Heart left ventricle (tissue), 16 donors: ENCODE results near the gene TBC1D8B. TPM values are rescaled to one million over a fixed set of nuclear protein-coding genes. Genes with fewer than 3 reads are reported as not detected.
A peak's percentile ranks its signal among the peaks of the same experiment; 100 is the strongest.

Source experiments
- ATAC-seq, 4 donors: fragments of 200-7000 bp; cut with Tn5 transposase; one replicate each; pipeline ENCODE4 v1.9.1; 2020 to 2022; ENCODE audit warnings: moderate library complexity in 4 of 4, mild to moderate bottlenecking in 3 of 4, moderate number of reproducible peaks in 1 of 4
- DNase-seq, 5 donors: peaks; one replicate each; pipeline ENCODE4 v3.0.0-alpha.2; 2020
- H3K27ac ChIP-seq, 12 donors: fragments of 200-600 bp; sonication (generic) in 4 of 12; one replicate each; pipeline versions ENCODE4 v1.5.0 to v1.8.0; 2016 to 2022; ENCODE audit warnings: mild to moderate bottlenecking in 2 of 12
- H3K27me3 ChIP-seq, 9 donors: fragments of 200-600 bp; sonication (generic) in 2 of 9; one replicate each; pipeline versions ENCODE4 v1.5.1 to v1.8.0; 2016 to 2022; ENCODE audit warnings: mild to moderate bottlenecking in 3 of 9
- H3K36me3 ChIP-seq, 9 donors: fragments of 200-600 bp; sonication (generic) in 2 of 9; one replicate each; pipeline versions ENCODE4 v1.5.0 to v1.8.0; 2018 to 2022; ENCODE audit warnings: mild to moderate bottlenecking in 2 of 9
- H3K4me1 ChIP-seq, 12 donors: fragments of 200-600 bp; sonication (generic) in 4 of 12; one replicate each; pipeline versions ENCODE4 v1.5.0 to v1.8.0; 2016 to 2022; ENCODE audit warnings: mild to moderate bottlenecking in 3 of 12
- H3K4me3 ChIP-seq, 12 donors: fragments of 200-600 bp; sonication (generic) in 4 of 12; one replicate each; pipeline versions ENCODE4 v1.5.0 to v1.8.0; 2017 to 2022; ENCODE audit warnings: mild to moderate bottlenecking in 9 of 12, moderate library complexity in 4 of 12
- H3K9me3 ChIP-seq, 12 donors: fragments of 200-600 bp; sonication (generic) in 4 of 12; one replicate each; pipeline versions ENCODE4 v1.5.0 to v1.8.0; 2016 to 2022; ENCODE audit warnings: mild to moderate bottlenecking in 1 of 12
- CTCF ChIP-seq, 12 donors: fragments of 200-600 bp; sonication (generic) in 4 of 12; IDR thresholded peaks; one replicate each; pipeline versions ENCODE4 v1.5.0 to v1.8.0; 2018 to 2022; ENCODE audit warnings: antibody characterized with exemption in 12 of 12, mild to moderate bottlenecking in 5 of 12
- POLR2A ChIP-seq, 2 donors: fragments of 450-650 bp; IDR thresholded peaks; one replicate each; pipeline ENCODE4 v1.6.1; 2017; ENCODE audit warnings: antibody characterized with exemption in 2 of 2, mild to moderate bottlenecking in 2 of 2, moderate library complexity in 2 of 2
- WGBS, 4 donors: extraction: QIAGEN DNeasy Blood & Tissue Kit in 2 of 4; methylation state at CpG; one replicate each; pipeline versions ENCODE4 v1.1.5 to v1.1.7; 2013 to 2018; 5-methylcytosine and 5-hydroxymethylcytosine counted together
- intact Hi-C, 10 donors: fragments of 100-400 bp; cut with DNase I; formaldehyde crosslinking; loops; one replicate each; pipeline versions ENCODE4 v1.11.1 to v1.14.2; 2022
- polyA plus RNA-seq, 2 donors: library from polyadenylated mRNA; stranded (reverse); fragments of 200-250 nt; gene quantifications; one replicate each; pipeline ENCODE4 v1.2.3, GENCODE V29; 2013
- total RNA-seq, 9 donors: library from RNA; depleted of rRNA in 2 of 9; stranded (reverse); fragments of >200 nt in 2 of 9; fragmentation: NEBNext Ultra II Directional in 3 of 9; extraction: Animal tissue kit (Norgen Biotek cat#: 25700) in 3 of 9; gene quantifications; one replicate each; pipeline versions ENCODE4 v1.1.0 to v1.2.4, GENCODE V29; 2016 to 2023
- donor health status: ischemic (EF 13 %, LVEDD 7.1; RV severe dilation, severe dysfunction).
- donor health status: healthy with polysubstance abuse.
- donor health status: DM: no; HTN: yes; CAD: no.
- donor health status: DM: no; HTN: no; CAD: no.
- donor health status: ischemic (EF 25% LVEDD 6.9; RV normal size, moderate dysfunction).
- donor health status: ischemic (EF 25% LVEDD 5.7; RV mildly dilated, moderate dysfunction).
- donor health status: healthy.
- donor health status: DM: yes; HTN: yes; CAD: no.
- donor health status: ischemic (EF 35%, LVEDD 5.7; RV mildly dilated, moderate dysfunction).
- donor health status: nonischemic (EF 11% LVEDD 7.7; RV severe dilation, severe dysfunction).
- donor health status: DM: yes; HTN: yes; CAD: no.
- donor health status: PGD.
- donor health status: ischemic (EF 29% LVEDD 5.4; RV normal size, mild dysfunction).
- donor health status: nonischemic (EF 23%, LVEDD 6.1; RV moderate dilation, normal function).

Gene TBC1D8B
- total and polyA plus RNA-seq, 11 donors = 0.72 to 5.0 (median 2.1) TPM

DNA sequence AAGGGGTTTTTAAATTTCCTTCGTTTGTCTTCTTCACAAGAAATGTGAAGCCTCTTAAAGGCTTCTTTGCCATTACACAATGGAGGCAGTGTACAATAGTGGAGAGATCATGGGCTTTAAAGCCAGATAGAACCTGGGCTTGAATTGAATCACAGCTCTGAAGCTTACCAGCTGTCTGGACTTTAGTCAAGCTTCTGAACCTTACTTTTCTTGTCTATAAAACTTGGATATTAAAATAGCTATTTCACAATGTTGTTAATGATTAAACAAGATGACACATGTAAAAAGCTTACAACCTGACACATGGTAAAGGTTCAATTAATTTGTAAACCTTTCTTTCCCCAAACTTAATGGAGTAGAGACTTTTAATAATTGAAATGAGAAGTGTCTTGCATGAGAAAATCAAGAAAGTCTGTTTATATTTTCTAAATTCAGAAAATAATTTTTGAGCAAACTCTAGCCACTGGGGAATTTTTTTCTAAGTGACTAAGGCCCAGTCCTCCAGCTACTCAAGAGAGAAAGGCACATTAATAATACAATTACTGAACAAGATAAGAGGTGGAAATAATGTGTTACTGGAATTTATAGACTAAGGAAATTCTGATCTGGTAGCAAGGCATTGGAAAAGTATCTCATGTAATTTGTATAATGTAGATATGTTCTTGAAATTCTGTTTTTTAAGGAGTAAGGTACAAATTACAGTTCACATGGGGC lies 21.7 kb upstream of the TBC1D8B start:
- peaks cover 0 to 28% (median 0%) of the 10 kb centered on the region in 9 donors for H3K27me3 ChIP-seq
- no peak for TF ChIP-seq POLR2A (IDR thresholded peaks at IDR 0.05)
- TF ChIP-seq CTCF (IDR thresholded peaks at IDR 0.05) = no peak
- intact Hi-C loops = no loop called here
- no peak overlapping the region for H3K27ac ChIP-seq
- H3K9me3 ChIP-seq = no peaks in the 10 kb centered on the region
- ATAC-seq (no peak), DNase-seq (no peak)
- no peaks in the 10 kb centered on the region for H3K4me1 ChIP-seq
- H3K4me3 ChIP-seq = no peak overlapping the region
- WGBS, 4 donors = 20 to 44% (median 33%) methylated on average over 1 of the region's 1 CpG
- H3K36me3 ChIP-seq = no peaks in the 10 kb centered on the region

DNA sequence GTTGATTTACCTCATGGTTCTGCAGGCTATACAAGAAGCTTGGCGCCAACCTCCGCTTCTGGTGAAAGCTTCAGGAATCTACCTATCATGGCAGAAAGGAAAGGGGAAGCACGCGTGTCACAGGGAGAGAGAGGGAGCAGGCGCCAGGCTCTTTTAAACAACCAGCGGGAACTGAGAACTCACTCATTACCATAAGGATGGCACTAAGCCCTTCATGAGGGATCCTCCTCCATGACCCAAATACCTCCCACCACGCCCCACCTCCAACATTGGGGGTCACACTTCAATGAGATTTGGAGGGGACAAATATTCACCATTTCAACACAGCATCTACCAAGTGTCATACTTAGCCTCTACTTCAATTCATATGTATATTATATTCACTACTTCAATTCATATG lies 18.8 kb upstream of the TBC1D8B start:
- Histone ChIP-seq H3K36me3 (no peaks in the 10 kb centered on the region), H3K27ac (no peak overlapping the region), H3K4me3 (no peak overlapping the region), H3K4me1 (no peaks in the 10 kb centered on the region), H3K27me3 (peaks cover 0 to 44% (median 0%) of the 10 kb centered on the region in 9 donors), H3K9me3 (no peaks in the 10 kb centered on the region)
- no peak for DNase-seq
- no peak for TF ChIP-seq POLR2A (IDR thresholded peaks at IDR 0.05)
- TF ChIP-seq CTCF (IDR thresholded peaks at IDR 0.05) = no peak
- ATAC-seq = no peak
- intact Hi-C loops = no loop called here
- WGBS, 4 donors = 29 to 41% (median 34%) methylated on average over 7 of the region's 7 CpGs

DNA sequence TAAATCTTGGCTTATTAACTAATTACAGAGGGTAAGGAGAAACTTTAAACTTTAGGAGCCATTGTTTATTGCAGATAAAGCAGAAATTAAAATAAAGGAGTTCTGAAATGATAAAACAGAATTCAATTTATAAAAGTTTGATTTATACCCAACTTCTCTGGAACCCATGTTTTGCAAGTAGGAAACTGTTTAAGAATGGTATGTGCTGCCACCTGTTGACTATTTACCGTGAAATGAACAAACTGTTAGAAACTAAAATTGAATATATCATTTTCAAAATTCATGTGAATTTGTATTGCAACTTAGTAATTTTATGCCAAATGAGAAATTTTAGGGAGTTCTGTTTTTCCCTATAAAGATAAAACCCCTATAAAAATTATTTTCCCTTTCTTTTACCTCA lies 11.0 kb upstream of the TBC1D8B start:
- H3K27ac ChIP-seq = no peak overlapping the region
- H3K4me1 ChIP-seq = no peaks in the 10 kb centered on the region
- WGBS, 4 donors = 7 to 13% (median 9%) methylated on average over 1 of the region's 1 CpG
- no peak for ATAC-seq
- peaks cover 0 to 13% (median 0%) of the 10 kb centered on the region in 9 donors for H3K27me3 ChIP-seq
- TF ChIP-seq POLR2A (IDR thresholded peaks at IDR 0.05) = no peak
- peak in 9 of 12 donors; percentile 14 to 42 (median 37) for TF ChIP-seq CTCF (IDR thresholded peaks at IDR 0.05)
- no peaks in the 10 kb centered on the region for H3K9me3 ChIP-seq
- intact Hi-C loops = loop anchor here (2.0 to 10.0 kb wide), 3 partner anchors 307 to 311 kb away; no protein-coding TSS in a partner anchor
- H3K4me3 ChIP-seq = no peak overlapping the region
- no peak for DNase-seq
- H3K36me3 ChIP-seq = no peaks in the 10 kb centered on the region

DNA sequence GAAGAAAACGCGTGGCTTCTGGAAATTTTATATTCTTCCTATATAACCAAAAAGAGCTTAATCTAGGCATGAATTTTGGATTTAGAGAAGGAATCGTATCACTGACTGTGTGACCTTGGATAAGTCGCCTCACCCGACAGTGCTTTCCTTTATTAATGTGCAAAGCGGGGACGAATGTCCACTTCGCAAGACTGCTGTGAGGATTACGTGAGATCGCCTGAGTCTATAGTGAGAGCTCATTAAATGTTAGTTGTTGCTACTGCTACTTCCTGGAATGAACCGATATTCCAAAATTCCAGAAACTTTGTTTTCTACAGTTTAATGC lies 448 bp upstream of the TBC1D8B start:
- TF ChIP-seq POLR2A (IDR thresholded peaks at IDR 0.05) (no peak), CTCF (IDR thresholded peaks at IDR 0.05) (no peak)
- WGBS, 4 donors = 2 to 42% (median 19%) methylated on average over 11 of the region's 11 CpGs
- H3K9me3 ChIP-seq = no peaks in the 10 kb centered on the region
- peaks cover 0 to 36% (median 0%) of the 10 kb centered on the region in 9 donors for H3K27me3 ChIP-seq
- H3K4me3 ChIP-seq = peak overlapping the region; percentile 42 to 88 (median 62)
- no peaks in the 10 kb centered on the region for H3K36me3 ChIP-seq
- peaks cover 0 to 8% (median 0%) of the 10 kb centered on the region in 12 donors for H3K4me1 ChIP-seq
- ATAC-seq = peak in 2 of 4 donors; percentile 38 to 44
- DNase-seq = no peak
- H3K27ac ChIP-seq = peak overlapping the region in 4 of 12 donors; percentile 2 to 59 (median 40)
- intact Hi-C loops = no loop called here
